ENCODE results near the gene PIWIL1.

Gene PIWIL1

GRCh38 chr12:130382818-130383217, 45.1 kb downstream of the PIWIL1 start:
- no peaks in the 10 kb centered on the region for H3K36me3 ChIP-seq (ENCODE audit: low read length)
- 0 out of 2 replicates have a peak, but pooled peaks cover 4% of the 10 kb centered on the region for H3F3A ChIP-seq (ENCODE audit: insufficient read depth)
- H3K4me3 ChIP-seq (ENCODE audit: insufficient read depth, low read length, poor library complexity, severe bottlenecking) = no peak overlapping the region
- H3K4me2 ChIP-seq (ENCODE audit: low read depth, low read length, poor library complexity, severe bottlenecking) = no peak overlapping the region
- no peak overlapping the region for H3K9ac ChIP-seq (ENCODE audit: low read length)
- H3K9me2 ChIP-seq (replicated peaks; ENCODE audit: insufficient read depth, low read length) = no peaks in the 10 kb centered on the region
- no peaks in the 10 kb centered on the region for H4K20me1 ChIP-seq (ENCODE audit: low read depth, low read length)
- H2AFZ ChIP-seq (ENCODE audit: low read depth, low read length, severe bottlenecking) = no peak overlapping the region
- no peaks in the 10 kb centered on the region for H3K27me3 ChIP-seq (ENCODE audit: low read length)
- H3K9me3 ChIP-seq (ENCODE audit: insufficient read depth, low read length) = peaks cover 12% of the 10 kb centered on the region; the same call in 1 of the 2 replicates
- no peak for TF ChIP-seq CTCF (IDR thresholded peaks at IDR 0.05; ENCODE audit: insufficient read depth, low read length, poor library complexity, severe bottlenecking)
- TF ChIP-seq EZH2phosphoT487 (conservative IDR thresholded peaks at IDR 0.05; ENCODE audit: low read length) = no peak
- no peaks in the 10 kb centered on the region for H3K79me2 ChIP-seq (ENCODE audit: insufficient read depth, low read length)
- H3K27ac ChIP-seq (ENCODE audit: low read depth, low read length) = no peak overlapping the region

- H3F3A ChIP-seq (ENCODE audit: insufficient read depth) = 0 out of 2 replicates have a peak, but pooled peaks cover 6% of the 10 kb centered on the region
- H3K9me2 ChIP-seq (replicated peaks; ENCODE audit: insufficient read depth, low read length) = no peaks in the 10 kb centered on the region
- H4K20me1 ChIP-seq (ENCODE audit: low read depth, low read length) = no peaks in the 10 kb centered on the region
- H3K4me2 ChIP-seq (ENCODE audit: low read depth, low read length, poor library complexity, severe bottlenecking) = no peak overlapping the region
- no peak for TF ChIP-seq EZH2phosphoT487 (conservative IDR thresholded peaks at IDR 0.05; ENCODE audit: low read length)
- no peak for TF ChIP-seq CTCF (IDR thresholded peaks at IDR 0.05; ENCODE audit: insufficient read depth, low read length, poor library complexity, severe bottlenecking)
- no peak overlapping the region for H3K4me3 ChIP-seq (ENCODE audit: insufficient read depth, low read length, poor library complexity, severe bottlenecking)
- no peaks in the 10 kb centered on the region for H3K79me2 ChIP-seq (ENCODE audit: insufficient read depth, low read length)
- no peak overlapping the region for H3K9ac ChIP-seq (ENCODE audit: low read length)
- H3K27me3 ChIP-seq (ENCODE audit: low read length) = no peaks in the 10 kb centered on the region
- H3K9me3 ChIP-seq (ENCODE audit: insufficient read depth, low read length) = peaks cover 20% of the 10 kb centered on the region; the same call in 1 of the 2 replicates
- H3K36me3 ChIP-seq (ENCODE audit: low read length) = no peaks in the 10 kb centered on the region
- H3K27ac ChIP-seq (ENCODE audit: low read depth, low read length) = no peak overlapping the region
- H2AFZ ChIP-seq (ENCODE audit: low read depth, low read length, severe bottlenecking) = no peak overlapping the region
Measured at GRCh38 chr12:130384234-130384633, 46.5 kb downstream of the PIWIL1 start.

- H3K9me2 ChIP-seq (replicated peaks; ENCODE audit: insufficient read depth, low read length) = no peaks in the 10 kb centered on the region
- H3K9me3 ChIP-seq (ENCODE audit: insufficient read depth, low read length) = peaks cover 20% of the 10 kb centered on the region; the same call in 1 of the 2 replicates
- no peak overlapping the region for H3K9ac ChIP-seq (ENCODE audit: low read length)
- H3K27ac ChIP-seq (ENCODE audit: low read depth, low read length) = no peak overlapping the region
- H4K20me1 ChIP-seq (ENCODE audit: low read depth, low read length) = no peaks in the 10 kb centered on the region
- TF ChIP-seq CTCF (IDR thresholded peaks at IDR 0.05; ENCODE audit: insufficient read depth, low read length, poor library complexity, severe bottlenecking) (no peak), EZH2phosphoT487 (conservative IDR thresholded peaks at IDR 0.05; ENCODE audit: low read length) (no peak)
- no peak overlapping the region for H3K4me2 ChIP-seq (ENCODE audit: low read depth, low read length, poor library complexity, severe bottlenecking)
- no peaks in the 10 kb centered on the region for H3K79me2 ChIP-seq (ENCODE audit: insufficient read depth, low read length)
- H2AFZ ChIP-seq (ENCODE audit: low read depth, low read length, severe bottlenecking) = no peak overlapping the region
- H3F3A ChIP-seq (ENCODE audit: insufficient read depth) = 0 out of 2 replicates have a peak, but pooled peaks cover 6% of the 10 kb centered on the region
- no peak overlapping the region for H3K4me3 ChIP-seq (ENCODE audit: insufficient read depth, low read length, poor library complexity, severe bottlenecking)
- no peaks in the 10 kb centered on the region for H3K36me3 ChIP-seq (ENCODE audit: low read length)
- no peaks in the 10 kb centered on the region for H3K27me3 ChIP-seq (ENCODE audit: low read length)
Measured at GRCh38 chr12:130385193-130385592, 47.5 kb downstream of the PIWIL1 start.

Data from SU-DHL-6 (cell line).